GM21515 (cell line): ENCODE measurements around the gene DGKD.

Experiments
- ATAC-seq: cut with Tn5 transposase; IDR thresholded peaks from one replicate; pipeline ENCODE4 v1.9.1; 2021; ENCODE audit not compliant: unreplicated experiment

Gene DGKD

GRCh38 chr2:233473878-233474277 lies 119.6 kb downstream of the DGKD start:
- ATAC-seq: no peak

DNA sequence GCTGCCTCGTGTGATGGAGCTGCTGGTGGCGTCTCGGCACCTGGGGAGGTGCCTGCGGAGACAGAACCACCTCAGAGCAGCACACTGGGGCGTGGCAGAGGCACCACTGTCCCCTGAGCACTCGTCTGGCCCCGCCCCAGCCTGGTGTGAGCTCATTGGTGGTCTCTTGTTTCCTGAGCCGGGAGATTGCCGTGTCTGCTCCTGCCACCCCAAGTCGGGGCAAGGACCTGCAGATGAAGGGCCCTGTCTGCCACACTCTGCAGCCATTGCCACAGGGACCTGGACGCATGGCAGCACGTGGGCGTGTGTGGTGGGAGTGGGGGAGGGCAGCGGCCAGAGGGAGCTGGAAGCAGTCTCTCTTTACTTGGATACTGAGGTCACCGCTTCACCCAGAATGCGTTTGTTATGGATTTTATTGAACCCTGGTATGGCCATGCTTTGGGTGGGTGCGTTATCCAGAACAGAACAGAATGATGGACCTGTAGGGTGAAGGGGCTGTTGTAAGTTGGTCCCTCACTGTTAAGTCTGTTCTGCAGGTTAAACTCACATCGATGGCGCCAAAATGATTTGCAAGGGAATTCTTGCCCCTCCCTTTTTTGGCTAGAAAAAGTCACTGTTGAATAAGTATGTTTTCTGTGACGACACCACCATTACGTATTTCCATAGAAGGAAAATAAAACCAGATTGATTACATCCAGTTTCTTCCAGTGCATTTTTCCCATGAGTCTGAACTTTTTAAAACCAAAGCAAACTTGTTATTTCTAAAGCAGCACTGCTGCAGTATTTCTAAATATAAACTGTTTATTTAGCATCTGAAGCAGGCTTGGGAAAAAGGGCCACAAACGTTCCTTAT lies 120.2 kb downstream of the DGKD start:
- ATAC-seq: no peak

- no peak for ATAC-seq
These were observed 121.7 kb downstream of the DGKD start for GRCh38 chr2:233476063-233476410.

- ATAC-seq: no peak
These were observed 122.6 kb downstream of the DGKD start for GRCh38 chr2:233476651-233477547.

DNA sequence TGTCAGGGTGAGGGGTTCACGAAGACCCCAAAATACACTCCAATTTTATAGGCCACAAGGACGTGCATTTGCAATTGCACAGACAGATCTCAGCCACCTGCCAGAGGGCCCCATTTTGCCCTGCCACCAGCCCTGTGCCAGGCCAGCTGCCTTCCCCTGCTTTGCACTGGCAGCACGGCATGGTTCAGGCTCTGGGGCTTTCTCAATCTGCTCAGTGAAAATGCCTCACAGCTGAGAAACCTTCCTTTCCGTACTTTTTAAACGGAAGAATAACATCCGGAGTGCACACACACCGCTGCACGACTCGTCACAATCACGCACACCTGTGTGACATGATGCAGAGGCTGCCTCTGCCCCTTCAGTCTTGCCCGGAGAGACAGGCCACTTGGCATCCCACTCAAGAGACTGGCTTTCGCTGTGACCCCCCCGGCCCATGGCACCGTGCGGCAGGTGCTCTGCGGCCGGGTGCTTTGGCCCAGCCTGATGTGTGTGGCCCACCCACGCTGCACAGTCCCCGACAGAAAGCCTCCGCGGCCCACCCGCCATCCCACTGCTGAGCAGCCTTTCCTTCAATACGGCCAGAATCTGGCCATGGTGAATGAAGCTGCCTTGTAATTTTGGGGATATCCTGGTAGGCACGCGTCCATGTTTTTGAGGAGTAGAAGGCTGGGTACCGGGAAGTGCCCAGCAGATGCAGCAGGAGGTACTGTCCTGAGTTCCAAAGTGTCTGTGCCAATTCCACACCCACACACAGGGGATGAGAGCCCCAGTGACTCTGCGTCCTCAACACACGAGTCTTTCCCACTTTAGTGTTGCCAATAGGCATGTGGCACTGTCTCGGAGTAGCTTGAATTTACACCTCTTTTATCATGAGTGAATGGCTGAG lies 123.5 kb downstream of the DGKD start:
- ATAC-seq: no peak

- no peak for ATAC-seq
These were observed 125.6 kb downstream of the DGKD start for GRCh38 chr2:233479616-233480489.

- no peak for ATAC-seq
These were observed 126.4 kb downstream of the DGKD start for GRCh38 chr2:233480490-233481202.

GRCh38 chr2:233481368-233482142 lies 127.3 kb downstream of the DGKD start:
- no peak for ATAC-seq

DNA sequence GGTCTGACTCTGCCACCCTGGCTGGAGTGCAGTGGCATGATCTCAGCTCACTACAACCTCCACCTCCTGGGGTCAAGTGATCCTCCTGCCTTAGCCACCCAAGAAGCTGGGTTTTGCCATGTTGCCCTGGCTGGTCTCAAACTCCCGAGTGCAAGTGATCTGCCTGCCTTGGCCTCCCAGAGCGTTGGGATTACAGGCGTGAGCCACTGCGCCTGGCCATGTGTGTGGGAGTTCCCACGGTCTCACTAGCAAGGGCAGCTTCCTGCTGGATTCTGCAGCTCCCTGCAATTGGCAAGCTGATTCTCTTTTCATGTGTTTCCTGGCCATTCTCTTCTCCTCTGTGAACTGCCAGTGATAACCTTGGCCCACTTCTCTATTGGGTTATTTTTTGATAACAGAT lies 128.3 kb downstream of the DGKD start:
- ATAC-seq: no peak

DNA sequence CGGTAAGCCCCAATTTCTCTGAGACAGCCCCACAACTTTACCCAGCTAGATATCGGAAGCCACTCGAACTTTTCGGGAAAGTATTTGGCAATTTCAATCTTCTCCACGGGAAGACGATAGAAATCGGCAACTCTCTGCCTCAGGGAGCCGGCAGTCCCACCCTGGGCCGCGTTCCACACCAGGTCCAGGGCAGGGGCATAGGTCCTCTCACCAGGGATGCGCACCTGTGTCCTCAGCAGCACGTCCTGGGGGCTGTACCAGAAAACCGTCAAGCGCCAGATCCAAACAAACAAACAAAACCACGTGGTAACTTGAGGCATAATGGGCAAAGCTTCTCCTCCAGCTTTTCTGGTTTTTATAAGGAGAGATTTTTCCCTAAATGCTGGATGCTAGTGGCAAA lies 131.4 kb downstream of the DGKD start:
- no peak for ATAC-seq

GRCh38 chr2:233486357-233486756 lies 132.1 kb downstream of the DGKD start:
- no peak for ATAC-seq

- no peak for ATAC-seq
These were observed 132.7 kb downstream of the DGKD start for GRCh38 chr2:233486778-233487552.

GRCh38 chr2:233487748-233488345 lies 133.6 kb downstream of the DGKD start:
- no peak for ATAC-seq

DNA sequence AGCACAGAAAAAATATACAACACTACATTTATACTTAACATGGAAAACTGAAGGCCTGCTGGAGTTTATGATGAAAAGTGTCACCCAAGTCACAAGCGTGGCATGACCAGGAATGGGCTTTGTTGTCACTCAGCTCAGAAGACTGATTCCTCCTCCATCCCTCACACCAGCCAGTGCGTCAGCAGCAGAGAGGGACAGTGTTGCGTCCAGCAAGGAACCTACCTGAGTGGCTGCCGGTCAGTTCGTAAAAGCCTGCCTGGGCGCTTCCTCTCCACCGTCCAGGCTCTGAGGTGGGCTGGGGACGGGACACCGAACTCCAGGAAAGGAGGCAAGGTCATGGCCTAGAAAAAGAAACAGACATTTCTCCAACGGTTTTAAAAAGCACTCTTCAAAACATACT lies 134.8 kb downstream of the DGKD start:
- ATAC-seq: no peak

DNA sequence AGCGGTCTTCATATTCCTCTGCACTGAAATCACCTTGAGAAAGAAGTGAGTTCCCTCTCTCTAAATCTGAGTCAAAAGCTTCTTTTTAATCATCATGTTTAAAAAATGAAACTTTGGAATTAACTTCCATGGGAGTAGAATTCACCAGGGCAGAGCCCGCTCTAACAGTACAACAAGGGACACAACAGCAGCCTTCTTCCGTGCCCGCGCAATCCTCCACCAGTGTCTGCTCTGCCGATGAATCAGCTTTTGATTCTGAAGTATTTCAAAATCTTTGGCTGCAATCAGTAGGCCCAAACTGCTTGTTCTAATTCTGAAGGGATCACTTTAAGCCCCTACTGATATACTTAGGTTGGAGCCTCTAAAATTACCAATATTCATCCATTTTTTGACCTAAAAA lies 135.4 kb downstream of the DGKD start:
- no peak for ATAC-seq

- ATAC-seq: no peak
These were observed 136.5 kb downstream of the DGKD start for GRCh38 chr2:233490831-233491230.

DNA sequence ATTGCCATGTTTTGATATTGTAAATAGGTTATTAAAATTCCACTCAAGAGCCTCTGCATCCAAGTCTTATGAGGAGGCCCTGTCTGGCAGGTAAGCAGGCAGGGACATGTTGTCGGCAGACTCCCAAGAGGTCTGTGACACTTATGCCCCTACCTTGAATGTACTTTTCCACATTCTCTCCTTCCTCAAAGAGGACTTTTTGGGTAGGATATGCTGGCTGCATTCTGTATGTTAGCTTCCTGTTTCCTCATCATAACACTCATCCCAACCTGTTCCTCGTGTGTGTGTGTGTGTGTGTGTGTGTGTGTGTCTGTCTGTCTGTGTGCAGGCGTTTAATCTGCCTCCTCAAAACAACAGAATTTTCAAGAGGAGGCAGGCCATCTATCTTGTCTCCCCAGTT lies 137.0 kb downstream of the DGKD start:
- no peak for ATAC-seq

DNA sequence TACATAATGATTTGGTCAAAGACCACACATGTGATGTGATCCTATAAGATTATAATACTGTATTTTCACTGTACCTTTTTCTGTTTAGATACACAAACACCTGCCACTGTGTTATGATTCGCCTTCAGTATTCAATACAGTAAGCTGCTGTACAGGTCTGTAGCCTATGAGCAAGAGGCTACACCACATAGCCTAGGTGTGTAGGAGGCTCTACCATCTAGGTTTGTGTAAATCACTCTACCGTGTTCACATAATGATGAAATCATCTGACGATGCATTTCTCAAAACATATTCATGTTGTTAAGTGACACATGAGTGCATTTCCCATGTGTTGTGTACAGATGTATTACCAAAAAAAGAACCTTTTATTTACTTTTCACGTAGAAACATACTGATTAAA lies 137.8 kb downstream of the DGKD start:
- no peak for ATAC-seq
